NCI-H510A (cell line): ENCODE data around the gene AACS.

Source experiments
- DNase-seq: peaks from one replicate; lab custom pipeline; 2025; lab: John Stamatoyannopoulos, UW

The AACS gene

GRCh38 chr12:125185740-125186470 is 120.7 kb downstream of the AACS start, which contains the start of gene TMEM132B:
TMEM132B (plus strand) TSS chr12:125186386.
- DNase-seq: peak; percentile 77

GRCh38 chr12:125186471-125187147 is 121.4 kb downstream of the AACS start:
- peak; percentile 48 for DNase-seq

- no peak for DNase-seq
These were observed 122.0 kb downstream of the AACS start for GRCh38 chr12:125187148-125187745.

GRCh38 chr12:125187780-125188741 is 122.8 kb downstream of the AACS start:
- DNase-seq: no peak

- no peak for DNase-seq
These were observed 123.8 kb downstream of the AACS start for GRCh38 chr12:125189015-125189414.

GRCh38 chr12:125189502-125189901 is 124.3 kb downstream of the AACS start:
- DNase-seq: no peak

GRCh38 chr12:125191361-125192087 is 126.3 kb downstream of the AACS start:
- DNase-seq: no peak

GRCh38 chr12:125192690-125193221 is 127.5 kb downstream of the AACS start:
- DNase-seq: no peak
